T-helper 2 cell treated with Interferon-gamma antibody and Interleukin-4, amounts not matched to agents 100 ng/mL and 5 ng/mL, for 36 hours (primary cell): ENCODE results near the gene RNF133. TPM values are rescaled to one million over a fixed set of nuclear protein-coding genes. Genes with fewer than 3 reads are reported as not detected.

Experiments used
- total RNA-seq: library from RNA; stranded (reverse); gene quantifications from 2 replicates; pipeline ENCODE4 v1.2.3, GENCODE V29; 2022

Gene RNF133
- total RNA-seq, 1 donor from 2014 or later: not detected

Other genes starting within 250 kb of the RNF133 start
- not detected in 2 replicates for gene RNF148, start 3.8 kb upstream of the RNF133 start, total RNA-seq
- not detected in 2 replicates for gene CADPS2, start 187.3 kb upstream of the RNF133 start, total RNA-seq